Tibial artery (tissue), 4 donors: ENCODE measurements around the gene MUC2.

ENCODE experiments used
- DNase-seq, 2 donors: peaks; one replicate each; pipeline ENCODE4 v3.0.0-alpha.2; 2019
- H3K27ac ChIP-seq, 2 donors: fragments of 200-600 bp; sonication (generic) in 1 of 2; 1 replicate in 1 of 2; 2 replicates in 1 of 2; pipeline ENCODE4 v1.5.1; 2018 to 2019; ENCODE audit warnings: mild to moderate bottlenecking in 1 of 2
- H3K27me3 ChIP-seq, 2 donors: fragments of 200-600 bp; sonication (generic) in 1 of 2; one replicate each; pipeline versions ENCODE4 v1.5.1 to v1.6.0; 2016 to 2019
- H3K36me3 ChIP-seq, 3 donors: fragments of 200-600 bp; sonication (generic) in 2 of 3; one replicate each; pipeline ENCODE4 v1.5.1; 2016 to 2019; ENCODE audit warnings: mild to moderate bottlenecking in 2 of 3
- H3K4me1 ChIP-seq, 4 donors: fragments of 200-600 bp; sonication (generic) in 2 of 4; 1 replicate in 3 of 4; 2 replicates in 1 of 4; pipeline ENCODE4 v1.5.1; 2016 to 2019
- H3K4me3 ChIP-seq, 2 donors: fragments of 200-600 bp; sonication (generic) in 1 of 2; 1 replicate in 1 of 2; 2 replicates in 1 of 2; pipeline ENCODE4 v1.5.1; 2018 to 2019; ENCODE audit warnings: mild to moderate bottlenecking in 2 of 2
- H3K9me3 ChIP-seq, 3 donors: fragments of 200-600 bp; sonication (generic) in 1 of 3; one replicate each; pipeline ENCODE4 v1.5.1; 2016 to 2019
- intact Hi-C: fragments of 100-400 bp; cut with DNase I; formaldehyde crosslinking; loops from one replicate; pipeline ENCODE4 v1.15.0; 2023; ENCODE audit warnings: low total_unique reads
- TF ChIP-seq, protein P1 (sequence below), 2 experiments: fragments of 200-600 bp in 1 of 2; fragments of 450-650 bp in 1 of 2; IDR thresholded peaks; one replicate each; pipeline ENCODE4 v1.5.1; 2017 to 2019; ENCODE audit warnings: antibody characterized with exemption in 2 of 2, mild to moderate bottlenecking in 1 of 2, moderate library complexity in 1 of 2

The MUC2 gene

DNA sequence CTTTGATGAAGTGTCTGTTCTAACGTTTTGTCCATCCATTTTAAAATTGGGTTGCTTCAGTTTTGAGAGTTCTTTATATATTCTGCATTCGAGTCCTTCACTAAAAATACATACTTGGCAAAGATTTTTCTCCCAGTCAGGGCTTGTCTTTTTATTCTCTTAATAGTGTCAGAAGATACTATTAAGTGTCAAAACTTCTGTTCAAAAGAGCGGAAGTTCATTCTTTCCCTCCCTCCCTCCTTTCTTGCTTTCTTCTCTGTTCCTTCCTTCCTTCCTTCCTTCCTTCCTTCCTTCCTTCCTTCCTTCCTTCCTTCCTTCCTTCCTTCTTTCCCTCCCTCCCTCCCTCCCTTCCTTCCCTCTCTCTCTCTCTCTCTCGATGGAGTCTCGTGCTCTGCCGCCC, 30.5 kb upstream of the MUC2 start:
- Histone ChIP-seq H3K36me3 (no peaks in the 10 kb centered on the region), H3K27me3 (peaks cover 0 to 63% of the 10 kb centered on the region in 2 donors), H3K9me3 (no peaks in the 10 kb centered on the region), H3K27ac (no peak overlapping the region), H3K4me3 (no peak overlapping the region), H3K4me1 (peaks cover 0 to 9% (median 0%) of the 10 kb centered on the region in 4 donors)
- no peak for DNase-seq
- TF ChIP-seq, protein P1, sequence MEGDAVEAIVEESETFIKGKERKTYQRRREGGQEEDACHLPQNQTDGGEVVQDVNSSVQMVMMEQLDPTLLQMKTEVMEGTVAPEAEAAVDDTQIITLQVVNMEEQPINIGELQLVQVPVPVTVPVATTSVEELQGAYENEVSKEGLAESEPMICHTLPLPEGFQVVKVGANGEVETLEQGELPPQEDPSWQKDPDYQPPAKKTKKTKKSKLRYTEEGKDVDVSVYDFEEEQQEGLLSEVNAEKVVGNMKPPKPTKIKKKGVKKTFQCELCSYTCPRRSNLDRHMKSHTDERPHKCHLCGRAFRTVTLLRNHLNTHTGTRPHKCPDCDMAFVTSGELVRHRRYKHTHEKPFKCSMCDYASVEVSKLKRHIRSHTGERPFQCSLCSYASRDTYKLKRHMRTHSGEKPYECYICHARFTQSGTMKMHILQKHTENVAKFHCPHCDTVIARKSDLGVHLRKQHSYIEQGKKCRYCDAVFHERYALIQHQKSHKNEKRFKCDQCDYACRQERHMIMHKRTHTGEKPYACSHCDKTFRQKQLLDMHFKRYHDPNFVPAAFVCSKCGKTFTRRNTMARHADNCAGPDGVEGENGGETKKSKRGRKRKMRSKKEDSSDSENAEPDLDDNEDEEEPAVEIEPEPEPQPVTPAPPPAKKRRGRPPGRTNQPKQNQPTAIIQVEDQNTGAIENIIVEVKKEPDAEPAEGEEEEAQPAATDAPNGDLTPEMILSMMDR (IDR thresholded peaks at IDR 0.05): no peak
- intact Hi-C loops: no loop called here

DNA sequence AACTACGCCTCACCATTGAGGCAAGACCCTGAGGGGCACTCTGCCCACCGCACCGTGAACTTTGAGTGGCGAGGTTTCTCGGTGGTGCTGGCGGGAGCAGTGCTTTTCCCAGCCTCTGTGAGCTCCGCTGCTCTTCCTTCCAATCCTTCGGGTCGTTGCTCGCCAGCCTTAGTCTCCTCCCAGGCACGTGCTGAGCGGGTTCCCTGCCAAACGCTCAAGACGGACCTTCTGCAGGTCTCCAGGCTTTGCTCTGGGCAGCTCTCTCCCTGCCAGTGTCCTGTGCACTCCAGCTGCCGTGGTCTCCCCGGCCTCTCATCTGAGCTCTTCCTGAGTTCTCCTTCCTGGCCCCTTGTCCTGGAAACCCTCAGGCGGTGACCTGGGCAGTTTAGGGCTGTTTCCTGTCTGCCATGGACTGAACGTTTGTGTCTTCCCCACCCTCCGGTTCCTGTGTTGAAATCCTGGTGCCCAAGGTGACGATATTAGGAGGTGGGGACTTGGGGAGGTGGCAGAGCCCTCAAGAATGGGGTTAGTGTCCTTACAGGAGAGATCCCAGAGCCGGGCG, 27.0 kb upstream of the MUC2 start:
- no peaks in the 10 kb centered on the region for H3K4me1 ChIP-seq
- H3K36me3 ChIP-seq: no peaks in the 10 kb centered on the region
- H3K27me3 ChIP-seq: peaks cover 0 to 66% of the 10 kb centered on the region in 2 donors
- no peak overlapping the region for H3K4me3 ChIP-seq
- no peaks in the 10 kb centered on the region for H3K9me3 ChIP-seq
- H3K27ac ChIP-seq: no peak overlapping the region
- TF ChIP-seq, protein P1 (IDR thresholded peaks at IDR 0.05): no peak
- intact Hi-C loops: no loop called here
- no peak for DNase-seq

DNA sequence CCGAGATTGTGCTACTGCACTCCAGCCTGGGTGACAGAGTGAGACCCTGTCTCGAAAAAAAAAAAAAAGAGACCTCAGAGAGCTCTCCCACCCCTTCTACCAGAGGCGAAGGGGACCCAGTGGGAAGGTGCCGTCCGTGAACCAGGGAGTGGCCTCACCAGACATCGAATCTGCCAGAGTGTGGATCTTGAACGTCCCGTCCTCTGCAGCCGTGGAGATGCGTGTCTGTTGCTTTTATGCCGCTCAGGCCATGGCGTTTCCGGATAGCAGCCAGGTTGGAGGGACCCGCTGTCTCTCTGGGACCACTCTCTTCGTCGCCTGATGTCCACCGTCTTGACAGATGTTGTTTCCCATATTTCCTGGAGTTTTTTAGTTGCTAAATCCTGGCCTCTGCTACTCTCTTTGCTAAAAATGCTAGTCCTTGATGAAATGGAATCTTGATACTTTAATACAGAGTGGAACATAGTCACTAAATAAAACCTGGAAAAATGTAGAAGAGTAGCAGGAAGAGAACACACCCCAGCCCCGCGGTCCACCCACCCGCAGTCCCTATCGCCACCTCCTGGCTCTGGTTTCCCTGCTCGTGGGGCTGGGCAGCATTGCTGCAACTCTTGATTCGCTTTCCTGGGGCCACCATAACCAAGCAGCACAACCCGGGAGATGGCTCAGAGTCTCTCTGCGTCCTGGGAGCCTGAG, 26.2 kb upstream of the MUC2 start:
- Histone ChIP-seq H3K9me3 (no peaks in the 10 kb centered on the region), H3K27me3 (peaks cover 0 to 66% of the 10 kb centered on the region in 2 donors), H3K36me3 (no peaks in the 10 kb centered on the region), H3K27ac (no peak overlapping the region), H3K4me1 (no peaks in the 10 kb centered on the region), H3K4me3 (no peak overlapping the region)
- intact Hi-C loops: no loop called here
- TF ChIP-seq, protein P1 (IDR thresholded peaks at IDR 0.05): no peak
- peak in 1 of 2 donors; percentile 35 for DNase-seq

DNA sequence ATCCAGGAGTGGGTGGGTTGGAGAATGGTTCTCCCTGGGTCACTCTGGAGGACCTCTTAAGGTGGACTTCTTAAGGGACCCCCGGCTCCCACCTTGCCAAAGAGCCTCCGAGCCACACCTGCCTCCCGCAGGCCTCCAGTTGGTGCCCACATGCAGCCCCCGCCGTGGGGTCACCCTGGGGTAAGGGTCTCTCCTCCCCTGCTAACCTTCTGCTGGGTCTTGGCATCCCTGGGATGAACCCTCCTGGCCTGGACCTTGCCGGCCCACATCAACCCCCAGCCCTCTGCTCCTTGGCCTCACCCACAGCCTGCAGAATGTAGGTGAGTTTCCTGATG, 25.6 kb upstream of the MUC2 start:
- no peaks in the 10 kb centered on the region for H3K36me3 ChIP-seq
- H3K27me3 ChIP-seq: peaks cover 0 to 70% of the 10 kb centered on the region in 2 donors
- H3K27ac ChIP-seq: no peak overlapping the region
- intact Hi-C loops: no loop called here
- no peak overlapping the region for H3K4me3 ChIP-seq
- no peaks in the 10 kb centered on the region for H3K9me3 ChIP-seq
- TF ChIP-seq, protein P1 (IDR thresholded peaks at IDR 0.05): no peak
- H3K4me1 ChIP-seq: peaks cover 0 to 4% (median 0%) of the 10 kb centered on the region in 4 donors
- DNase-seq: peak in 1 of 2 donors; percentile 42

DNA sequence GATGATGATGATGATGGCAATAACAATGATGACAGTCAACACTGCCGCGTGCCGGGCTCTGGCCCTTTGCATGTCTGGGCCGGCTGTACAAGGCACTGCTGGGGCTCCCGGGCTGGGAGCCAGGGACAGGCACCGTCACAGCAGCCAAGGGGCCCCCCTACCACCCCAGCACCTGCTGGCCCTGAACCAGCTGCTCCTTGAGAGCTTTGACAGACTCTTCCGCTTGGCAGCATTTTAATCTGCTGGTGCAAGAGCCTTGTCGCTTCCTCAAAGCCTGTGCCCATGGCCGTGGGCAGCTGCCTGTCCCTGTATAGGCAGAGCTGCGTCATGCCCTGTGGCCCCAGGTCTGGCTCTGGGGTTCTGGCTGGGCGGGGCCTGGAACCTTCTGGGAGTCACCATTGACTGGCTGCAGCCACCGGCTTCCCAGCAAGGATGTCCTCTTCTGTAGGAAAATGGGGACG, 25.2 kb upstream of the MUC2 start:
- TF ChIP-seq, protein P1 (IDR thresholded peaks at IDR 0.05): no peak
- Histone ChIP-seq H3K9me3 (no peaks in the 10 kb centered on the region), H3K27ac (no peak overlapping the region), H3K36me3 (no peaks in the 10 kb centered on the region), H3K4me3 (no peak overlapping the region), H3K27me3 (peaks cover 0 to 74% of the 10 kb centered on the region in 2 donors), H3K4me1 (peaks cover 0 to 8% (median 0%) of the 10 kb centered on the region in 4 donors)
- DNase-seq: peak in 1 of 2 donors; percentile 65
- intact Hi-C loops: no loop called here
